GOT3 (cell line): ENCODE data around the gene OR5M3.

Experiments
- DNase-seq: peaks from one replicate; lab custom pipeline; 2025; ENCODE audit warnings: mixed read lengths; lab: John Stamatoyannopoulos, UW

The OR5M3 gene

GRCh38 chr11:56473252-56473651 is at the start of gene OR5M3:
Gene OR5M3, minus strand, starts transcription at chr11:56473352. Its CDS starts 2,855 bp downstream, at chr11:56470497.
- no peak for DNase-seq

GRCh38 chr11:56522008-56522407 is 48.9 kb upstream of the OR5M3 start:
- DNase-seq, result no peak

GRCh38 chr11:56513280-56513679 is 40.1 kb upstream of the OR5M3 start:
- DNase-seq, result no peak

- no peak for DNase-seq
Observed at GRCh38 chr11:56509439-56509838, 36.3 kb upstream of the OR5M3 start.

GRCh38 chr11:56497010-56497409 is 23.9 kb upstream of the OR5M3 start:
- no peak for DNase-seq

GRCh38 chr11:56495117-56495516 is 22.0 kb upstream of the OR5M3 start:
- no peak for DNase-seq

- DNase-seq, result no peak
Observed at GRCh38 chr11:56491270-56491669, 18.1 kb upstream of the OR5M3 start, which contains the start of gene OR5M8. Gene OR5M8, minus strand, starts transcription at chr11:56491370. Its CDS starts 0 bp downstream, at chr11:56491370.

- DNase-seq, result no peak
Observed at GRCh38 chr11:56486801-56487200, 13.6 kb upstream of the OR5M3 start.

GRCh38 chr11:56474729-56475235 is 1.6 kb upstream of the OR5M3 start:
- no peak for DNase-seq

- DNase-seq, result no peak
Observed at GRCh38 chr11:56457076-56457475, 16.1 kb downstream of the OR5M3 start.

GRCh38 chr11:56453521-56453920 is 19.6 kb downstream of the OR5M3 start:
- DNase-seq, result no peak
